K562 (cell line): ENCODE measurements around the gene ZMIZ1. TPM values are rescaled to one million over a fixed set of nuclear protein-coding genes. Genes with fewer than 3 reads are reported as not detected.

Source experiments
- ARID3B ChIP-seq: fragments of 250-450 bp; sonication (Bioruptor Pico); IDR thresholded peaks from 2 replicates; pipeline ENCODE4 v1.4.0; 2020; ENCODE audit warnings: borderline replicate concordance
- FOXK2 ChIP-seq, 2 experiments: fragments of 450-650 bp; IDR thresholded peaks in 1 of 2; conservative IDR thresholded peaks in 1 of 2; 2 replicates each; pipeline ENCODE4 v1.6.1; 2016; ENCODE audit warnings: low read depth in 2 of 2, mild to moderate bottlenecking in 1 of 2
- HDAC6 ChIP-seq: IDR thresholded peaks from 2 replicates; pipeline ENCODE4 v1.6.1; 2012; ENCODE audit warnings: low read depth, mild to moderate bottlenecking, control low read depth, inconsistent platforms, low read length, moderate library complexity
- LEF1 ChIP-seq: fragments of 450-650 bp; IDR thresholded peaks from 2 replicates; pipeline ENCODE4 v1.6.1; 2016; ENCODE audit warnings: mild to moderate bottlenecking
- NFE2L1 ChIP-seq: fragments of 450-650 bp; IDR thresholded peaks from 2 replicates; pipeline ENCODE4 v1.6.1; 2016; ENCODE audit warnings: missing genetic modification characterization, low read depth, mild to moderate bottlenecking, missing compliant biosample characterization, moderate library complexity, borderline replicate concordance
- NFRKB ChIP-seq: fragments of 450-650 bp; IDR thresholded peaks from 2 replicates; pipeline ENCODE4 v1.6.1; 2016; ENCODE audit warnings: low read depth
- NR4A1 ChIP-seq, 2 experiments: fragments of 250-450 bp in 1 of 2; fragments of 450-650 bp in 1 of 2; sonication (Bioruptor Pico) in 1 of 2; IDR thresholded peaks; 2 replicates each; pipeline versions ENCODE4 v1.4.0 to v1.6.1; 2016 to 2020; ENCODE audit warnings: mild to moderate bottlenecking in 2 of 2, missing compliant biosample characterization in 1 of 2, missing genetic modification characterization in 1 of 2, moderate library complexity in 1 of 2
- PCBP1 ChIP-seq: fragments of 200-400 bp; formaldehyde crosslinking; IDR thresholded peaks from 2 replicates; pipeline ENCODE4 v1.6.1; 2018; ENCODE audit warnings: mild to moderate bottlenecking, low read depth, low read length; ENCODE audit not compliant: poor library complexity, severe bottlenecking
- POLR2AphosphoS2 ChIP-seq: IDR thresholded peaks from 2 replicates; pipeline ENCODE4 v1.6.1; 2012; ENCODE audit warnings: low read length, improper control_type of control experiment
- SIN3A ChIP-seq, 2 experiments: fragments of 150-350 bp in 1 of 2; IDR thresholded peaks; 2 replicates each; pipeline ENCODE4 v1.6.1; 2011 to 2016; ENCODE audit warnings: borderline replicate concordance in 2 of 2, low read depth in 2 of 2, low read length in 2 of 2, mild to moderate bottlenecking in 2 of 2, moderate library complexity in 2 of 2; ENCODE audit not compliant: control insufficient read depth in 1 of 2
- SMARCE1 ChIP-seq: fragments of 450-650 bp; IDR thresholded peaks from 2 replicates; pipeline ENCODE4 v1.7.1; 2016; ENCODE audit warnings: mild to moderate bottlenecking
- ZC3H11A ChIP-seq: IDR thresholded peaks from 2 replicates; pipeline ENCODE4 v1.6.1; 2012; ENCODE audit warnings: low read depth, low read length, improper control_type of control experiment
- ZNF384 ChIP-seq: IDR thresholded peaks from 2 replicates; pipeline ENCODE4 v1.6.1; 2012; ENCODE audit warnings: low read depth, low read length, improper control_type of control experiment
- ZNF507 ChIP-seq: conservative IDR thresholded peaks from 2 replicates; pipeline ENCODE4 v1.6.1; 2017; ENCODE audit warnings: missing genetic modification characterization, missing compliant biosample characterization
- ZNF785 ChIP-seq: fragments of 250-450 bp; sonication (Bioruptor Pico); IDR thresholded peaks from 2 replicates; pipeline ENCODE4 v1.4.0; 2020; ENCODE audit warnings: mild to moderate bottlenecking
- polyA plus RNA-seq, 8 experiments: library from polyadenylated mRNA; depleted of rRNA in 4 of 8; stranded (reverse) in 5 of 8; unstranded in 3 of 8; fragments of >200 nt; fragmentation: Nextera tagmentation in 2 of 8; fragmentation: Illumina TruSeq in 1 of 8; extraction: Ambion mirVana in 2 of 8; extraction: Trizol in 1 of 8; gene quantifications; 2 replicates each; pipeline versions ENCODE4 v1.2.1 to v1.2.3, GENCODE V29; 2011 to 2014; ENCODE audit warnings: inconsistent platforms in 1 of 8, missing spikeins in 1 of 8
- total RNA-seq, 7 experiments: library from RNA; depleted of rRNA in 6 of 7; stranded (reverse); fragments of >200 nt in 6 of 7; fragmentation: Illumina TruSeq in 2 of 7; extraction: Trizol in 2 of 7; gene quantifications; 2 replicates each; pipeline versions ENCODE4 v1.2.1 to v1.2.3, GENCODE V29; 2011 to 2021; ENCODE audit warnings: low replicate concordance in 1 of 7
- TF ChIP-seq, protein P1 (sequence below): fragments of 250-450 bp; sonication (Bioruptor Pico); IDR thresholded peaks from 2 replicates; pipeline ENCODE4 v1.5.0; 2021
- TF ChIP-seq, protein P2 (sequence below): fragments of 450-650 bp; IDR thresholded peaks from 2 replicates; pipeline ENCODE4 v1.6.1; 2016; ENCODE audit warnings: mild to moderate bottlenecking
- TF ChIP-seq, protein P3 (sequence below): fragments of 250-450 bp; sonication (Bioruptor Pico); IDR thresholded peaks from 2 replicates; pipeline ENCODE4 v1.8.0; 2021; ENCODE audit warnings: moderate library complexity, mild to moderate bottlenecking, inconsistent platforms
- TF ChIP-seq, protein P4 (sequence below): fragments of 450-650 bp; conservative IDR thresholded peaks from 2 replicates; pipeline ENCODE4 v1.6.1; 2016; ENCODE audit warnings: missing genetic modification characterization, low read depth, mild to moderate bottlenecking, missing compliant biosample characterization, moderate library complexity
- TF ChIP-seq, protein P5 (sequence below): fragments of 450-650 bp; IDR thresholded peaks from 2 replicates; pipeline ENCODE4 v1.6.1; 2018; ENCODE audit warnings: mild to moderate bottlenecking, low read depth; ENCODE audit not compliant: partially characterized antibody

Gene ZMIZ1
- total and polyA plus RNA-seq, 9 of the 15 experiments (the other 6 are each of a cell fraction or from before 2014, with no cell fraction given) = 1.0 to 37.3 (median 4.3) TPM

DNA sequence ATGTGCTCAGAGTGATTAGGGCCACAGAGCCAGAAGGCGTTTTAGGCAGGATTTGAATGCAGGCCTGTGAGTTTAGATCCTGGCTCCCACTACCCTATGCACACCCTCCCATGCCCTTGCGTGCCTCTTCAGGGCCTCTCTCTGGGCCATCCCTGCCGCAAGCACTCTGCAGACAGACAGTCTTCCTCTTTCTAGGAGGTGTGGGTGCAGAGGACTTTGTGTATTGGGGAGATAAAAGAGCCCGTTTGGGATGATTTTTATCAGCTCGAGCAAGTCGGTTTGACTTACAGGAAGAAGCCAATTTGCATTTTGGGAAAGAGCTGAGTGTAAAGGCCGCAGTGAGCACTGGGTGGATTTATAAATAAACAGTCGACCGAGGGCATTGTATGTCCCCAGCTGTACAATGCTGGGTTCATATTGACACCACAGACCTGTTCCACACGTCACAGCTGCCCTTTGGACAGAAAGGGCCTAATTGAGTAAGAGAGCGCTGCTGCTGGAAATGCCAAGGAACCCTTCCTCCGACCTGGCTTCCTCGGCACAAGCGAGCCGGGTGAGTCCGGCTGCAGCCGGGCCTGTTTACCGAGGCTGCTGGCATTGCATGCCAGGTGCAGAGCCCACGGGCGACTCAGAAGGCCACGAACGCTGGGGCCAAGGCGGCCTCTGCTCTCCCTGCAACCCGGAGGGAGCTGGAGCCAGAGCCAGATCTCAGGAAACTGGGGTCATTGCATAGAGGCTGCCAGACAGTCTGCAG lies 25.1 kb downstream of the ZMIZ1 start (continued):
- no peak for TF ChIP-seq HDAC6
- TF ChIP-seq ARID3B (CRISPR knock-in tag) = no peak
- no peak for TF ChIP-seq PCBP1
- TF ChIP-seq NFRKB = no peak
- TF ChIP-seq ZNF507 (tag) = no peak
- no peak for TF ChIP-seq NFE2L1 (tag)
- TF ChIP-seq ZC3H11A = no peak
- no peak for TF ChIP-seq ZNF384
- TF ChIP-seq, protein P1, sequence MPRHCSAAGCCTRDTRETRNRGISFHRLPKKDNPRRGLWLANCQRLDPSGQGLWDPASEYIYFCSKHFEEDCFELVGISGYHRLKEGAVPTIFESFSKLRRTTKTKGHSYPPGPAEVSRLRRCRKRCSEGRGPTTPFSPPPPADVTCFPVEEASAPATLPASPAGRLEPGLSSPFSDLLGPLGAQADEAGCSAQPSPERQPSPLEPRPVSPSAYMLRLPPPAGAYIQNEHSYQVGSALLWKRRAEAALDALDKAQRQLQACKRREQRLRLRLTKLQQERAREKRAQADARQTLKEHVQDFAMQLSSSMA = no peak
- TF ChIP-seq, protein P2, sequence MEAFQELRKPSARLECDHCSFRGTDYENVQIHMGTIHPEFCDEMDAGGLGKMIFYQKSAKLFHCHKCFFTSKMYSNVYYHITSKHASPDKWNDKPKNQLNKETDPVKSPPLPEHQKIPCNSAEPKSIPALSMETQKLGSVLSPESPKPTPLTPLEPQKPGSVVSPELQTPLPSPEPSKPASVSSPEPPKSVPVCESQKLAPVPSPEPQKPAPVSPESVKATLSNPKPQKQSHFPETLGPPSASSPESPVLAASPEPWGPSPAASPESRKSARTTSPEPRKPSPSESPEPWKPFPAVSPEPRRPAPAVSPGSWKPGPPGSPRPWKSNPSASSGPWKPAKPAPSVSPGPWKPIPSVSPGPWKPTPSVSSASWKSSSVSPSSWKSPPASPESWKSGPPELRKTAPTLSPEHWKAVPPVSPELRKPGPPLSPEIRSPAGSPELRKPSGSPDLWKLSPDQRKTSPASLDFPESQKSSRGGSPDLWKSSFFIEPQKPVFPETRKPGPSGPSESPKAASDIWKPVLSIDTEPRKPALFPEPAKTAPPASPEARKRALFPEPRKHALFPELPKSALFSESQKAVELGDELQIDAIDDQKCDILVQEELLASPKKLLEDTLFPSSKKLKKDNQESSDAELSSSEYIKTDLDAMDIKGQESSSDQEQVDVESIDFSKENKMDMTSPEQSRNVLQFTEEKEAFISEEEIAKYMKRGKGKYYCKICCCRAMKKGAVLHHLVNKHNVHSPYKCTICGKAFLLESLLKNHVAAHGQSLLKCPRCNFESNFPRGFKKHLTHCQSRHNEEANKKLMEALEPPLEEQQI = no peak
- TF ChIP-seq SMARCE1 = peak; percentile 86
- peak; percentile 75 for TF ChIP-seq LEF1
- TF ChIP-seq NR4A1 (CRISPR knock-in tag; IDR thresholded peaks at IDR 0.05) = no peak
- no peak for TF ChIP-seq NR4A1 (tag; IDR thresholded peaks at IDR 0.05)
- TF ChIP-seq FOXK2 (conservative IDR thresholded peaks at IDR 0.05 in 1 of 2, IDR thresholded peaks at IDR 0.05 in 1 of 2; ENCODE audit: low read depth in 2 of 2) = peak; percentile 21 to 35; a peak in 1 of 4 replicates
- TF ChIP-seq, protein P3, sequence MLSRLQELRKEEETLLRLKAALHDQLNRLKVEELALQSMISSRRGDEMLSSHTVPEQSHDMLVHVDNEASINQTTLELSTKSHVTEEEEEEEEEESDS = no peak
- no peak for TF ChIP-seq ZNF785 (CRISPR knock-in tag)
- TF ChIP-seq, protein P4, sequence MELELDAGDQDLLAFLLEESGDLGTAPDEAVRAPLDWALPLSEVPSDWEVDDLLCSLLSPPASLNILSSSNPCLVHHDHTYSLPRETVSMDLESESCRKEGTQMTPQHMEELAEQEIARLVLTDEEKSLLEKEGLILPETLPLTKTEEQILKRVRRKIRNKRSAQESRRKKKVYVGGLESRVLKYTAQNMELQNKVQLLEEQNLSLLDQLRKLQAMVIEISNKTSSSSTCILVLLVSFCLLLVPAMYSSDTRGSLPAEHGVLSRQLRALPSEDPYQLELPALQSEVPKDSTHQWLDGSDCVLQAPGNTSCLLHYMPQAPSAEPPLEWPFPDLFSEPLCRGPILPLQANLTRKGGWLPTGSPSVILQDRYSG (tag) = no peak
- TF ChIP-seq POLR2AphosphoS2 = no peak
- no peak for TF ChIP-seq SIN3A (IDR thresholded peaks at IDR 0.05; ENCODE audit: borderline replicate concordance in 2 of 2, control insufficient read depth in 1 of 2, low read depth in 2 of 2, low read length in 2 of 2)
- TF ChIP-seq, protein P5, sequence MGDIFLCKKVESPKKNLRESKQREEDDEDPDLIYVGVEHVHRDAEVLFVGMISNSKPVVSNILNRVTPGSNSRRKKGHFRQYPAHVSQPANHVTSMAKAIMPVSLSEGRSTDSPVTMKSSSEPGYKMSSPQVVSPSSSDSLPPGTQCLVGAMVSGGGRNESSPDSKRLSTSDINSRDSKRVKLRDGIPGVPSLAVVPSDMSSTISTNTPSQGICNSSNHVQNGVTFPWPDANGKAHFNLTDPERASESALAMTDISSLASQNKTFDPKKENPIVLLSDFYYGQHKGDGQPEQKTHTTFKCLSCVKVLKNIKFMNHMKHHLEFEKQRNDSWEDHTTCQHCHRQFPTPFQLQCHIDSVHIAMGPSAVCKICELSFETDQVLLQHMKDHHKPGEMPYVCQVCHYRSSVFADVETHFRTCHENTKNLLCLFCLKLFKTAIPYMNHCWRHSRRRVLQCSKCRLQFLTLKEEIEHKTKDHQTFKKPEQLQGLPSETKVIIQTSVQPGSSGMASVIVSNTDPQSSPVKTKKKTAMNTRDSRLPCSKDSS = no peak
